ENCODE results near the gene PRIM1. TPM values are rescaled to one million over a fixed set of nuclear protein-coding genes. Genes with fewer than 3 reads are reported as not detected.
A peak's percentile ranks its signal among the peaks of the same experiment; 100 is the strongest.

PRIM1 gene
- total RNA-seq, 1 donor from 2014 or later = 9.3 TPM

- H3K9me3 ChIP-seq = no peaks in the 10 kb centered on the region
- DNase-seq (no peak), ATAC-seq (no peak)
- H3K27ac ChIP-seq = peak overlapping the region; percentile 93
- H3K4me1 ChIP-seq = peaks cover 32% of the 10 kb centered on the region
- peak overlapping the region; percentile 85 for H3K4me3 ChIP-seq
- H3K27me3 ChIP-seq = no peaks in the 10 kb centered on the region
- peaks cover 11% of the 10 kb centered on the region for H3K36me3 ChIP-seq
- intact Hi-C loops (cut with DNase I) = no loop called here
- TF ChIP-seq CTCF (IDR thresholded peaks at IDR 0.05) = no peak
Observed at GRCh38 chr12:56725723-56726102, 26.4 kb downstream of the PRIM1 start.

- Histone ChIP-seq H3K36me3 (peaks cover 16% of the 10 kb centered on the region), H3K4me3 (peak within 1 kb of the TSS; percentile 85), H3K27me3 (no peaks in the 10 kb centered on the region), H3K9me3 (no peaks in the 10 kb centered on the region), H3K4me1 (peaks cover 37% of the 10 kb centered on the region), H3K27ac (peak within 1 kb of the TSS; percentile 93)
- no peak for TF ChIP-seq CTCF (IDR thresholded peaks at IDR 0.05)
- intact Hi-C loops (cut with DNase I) = no loop called here
- DNase-seq (peak; percentile 99), ATAC-seq (peak; percentile 98)
Observed at GRCh38 chr12:56724972-56725722, 27.0 kb downstream of the PRIM1 start, which contains the start of gene NACA. Gene NACA (minus strand): TSS chr12:56725299. CDS start chr12:56724521, 778 bp downstream.

DNA sequence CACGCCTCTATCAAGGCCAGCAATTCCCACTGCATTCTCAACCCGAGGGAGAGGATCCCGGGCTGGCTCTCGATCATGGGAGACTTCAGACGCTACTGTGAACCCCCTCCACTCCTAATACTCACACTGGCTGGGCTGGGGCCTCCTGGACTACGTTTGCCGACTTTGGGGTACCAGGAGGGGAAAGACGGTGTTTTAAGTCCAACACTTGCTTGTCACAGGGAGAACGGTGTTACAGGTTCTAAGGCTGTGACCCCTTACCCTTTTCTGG is 27.5 kb downstream of the PRIM1 start:
- no peak for DNase-seq
- intact Hi-C loops (cut with DNase I) = no loop called here
- Histone ChIP-seq H3K4me3 (peak overlapping the region; percentile 85), H3K9me3 (no peaks in the 10 kb centered on the region), H3K27me3 (no peaks in the 10 kb centered on the region), H3K27ac (peak overlapping the region; percentile 93), H3K36me3 (peaks cover 21% of the 10 kb centered on the region), H3K4me1 (peaks cover 42% of the 10 kb centered on the region)
- ATAC-seq = peak; percentile 1
- no peak for TF ChIP-seq CTCF (IDR thresholded peaks at IDR 0.05)

DNA sequence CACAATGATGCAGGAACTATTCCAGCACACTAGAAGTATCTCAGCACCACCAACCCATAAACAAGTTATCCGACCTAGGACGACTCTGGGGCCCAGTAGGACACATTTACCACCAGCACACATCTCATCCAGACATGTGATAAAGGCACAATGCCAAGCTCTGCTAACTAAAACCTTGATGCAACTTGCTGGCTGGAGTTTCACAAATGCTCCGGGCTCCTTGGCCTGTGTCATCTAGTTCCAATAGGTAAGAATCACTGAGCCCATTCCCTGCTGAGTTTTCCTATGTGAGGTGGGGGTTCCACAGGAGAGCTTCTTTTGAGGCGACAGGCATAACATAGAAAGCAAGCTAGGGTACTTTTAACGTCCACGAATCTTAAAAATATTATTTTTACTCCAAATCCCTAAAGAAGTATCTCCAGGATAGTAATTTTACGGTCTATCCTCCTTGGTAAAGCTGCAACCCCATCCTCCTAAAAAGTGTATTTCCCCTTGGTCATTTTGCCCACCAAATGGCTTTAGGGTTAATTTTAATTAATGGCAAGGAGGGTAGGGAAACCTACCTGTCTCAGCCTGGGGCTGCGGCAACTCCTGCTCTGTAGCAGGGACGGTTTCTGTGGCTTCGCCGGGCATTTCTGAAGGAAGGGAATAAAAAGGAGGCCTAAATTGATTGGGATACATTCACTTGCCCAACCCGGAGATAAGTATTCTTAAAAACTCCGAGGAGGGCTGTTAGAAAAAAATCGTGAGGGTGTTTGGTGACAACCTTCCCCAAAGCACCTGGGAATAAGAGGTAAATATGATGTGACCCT is 28.0 kb downstream of the PRIM1 start:
- Histone ChIP-seq H3K36me3 (peaks cover 27% of the 10 kb centered on the region), H3K4me1 (peaks cover 48% of the 10 kb centered on the region), H3K27me3 (no peaks in the 10 kb centered on the region), H3K4me3 (peak overlapping the region; percentile 85), H3K27ac (peak overlapping the region; percentile 93), H3K9me3 (no peaks in the 10 kb centered on the region)
- intact Hi-C loops (cut with DNase I) = no loop called here
- ATAC-seq = peak; percentile 1
- TF ChIP-seq CTCF (IDR thresholded peaks at IDR 0.05) = no peak
- peak; percentile 51 for DNase-seq

- no peak for ATAC-seq
- Histone ChIP-seq H3K36me3 (peaks cover 32% of the 10 kb centered on the region), H3K9me3 (no peaks in the 10 kb centered on the region), H3K4me1 (peaks cover 53% of the 10 kb centered on the region), H3K27ac (no peak overlapping the region), H3K4me3 (peak overlapping the region; percentile 85), H3K27me3 (no peaks in the 10 kb centered on the region)
- intact Hi-C loops (cut with DNase I) = no loop called here
- TF ChIP-seq CTCF (IDR thresholded peaks at IDR 0.05) = no peak
- no peak for DNase-seq
Observed at GRCh38 chr12:56723352-56723751, 28.8 kb downstream of the PRIM1 start.
